ENCODE results near the gene SLC29A4.

Gene SLC29A4

GRCh38 chr7:5349005-5349380 lies 66.2 kb downstream of the SLC29A4 start:
- DNase-seq (ENCODE audit: extremely low spot score), result no peak
- ChIA-PET CTCF (no interaction called here), POLR2A (no interaction called here)
- TF ChIP-seq CTBP1 (IDR thresholded peaks at IDR 0.05; ENCODE audit: borderline replicate concordance) (no peak), PKNOX1 (IDR thresholded peaks at IDR 0.05) (no peak), ZNF384 (IDR thresholded peaks at IDR 0.05) (no peak), L3MBTL2 (conservative IDR thresholded peaks at IDR 0.05) (no peak), HDGF (IDR thresholded peaks at IDR 0.05; ENCODE audit: borderline replicate concordance) (no peak), FOXA1 (IDR thresholded peaks at IDR 0.05) (no peak), FOXM1 (IDR thresholded peaks at IDR 0.05; ENCODE audit: borderline replicate concordance) (no peak), SUZ12 (IDR thresholded peaks at IDR 0.05) (no peak), FOXK2 (IDR thresholded peaks at IDR 0.05) (no peak), BHLHE40 (IDR thresholded peaks at IDR 0.05; ENCODE audit: borderline replicate concordance) (no peak)

- DNase-seq (ENCODE audit: extremely low spot score), result no peak
- POLR2A ChIA-PET, result no interaction called here
- CTCF ChIA-PET, result no interaction called here
- TF ChIP-seq ZNF384 (IDR thresholded peaks at IDR 0.05), result no peak
- no peak for TF ChIP-seq NFRKB (IDR thresholded peaks at IDR 0.05)
- no peak for TF ChIP-seq HDGF (IDR thresholded peaks at IDR 0.05; ENCODE audit: borderline replicate concordance)
- no peak for TF ChIP-seq FOXK2 (IDR thresholded peaks at IDR 0.05)
- TF ChIP-seq L3MBTL2 (conservative IDR thresholded peaks at IDR 0.05), result no peak
- no peak for TF ChIP-seq ARNT (IDR thresholded peaks at IDR 0.05)
Measured at GRCh38 chr7:5349437-5350173, 66.9 kb downstream of the SLC29A4 start.

GRCh38 chr7:5350174-5350463 lies 67.4 kb downstream of the SLC29A4 start:
- ChIA-PET CTCF (no interaction called here), POLR2A (no interaction called here)
- no peak for DNase-seq (ENCODE audit: extremely low spot score)
- no peak for TF ChIP-seq BHLHE40 (IDR thresholded peaks at IDR 0.05; ENCODE audit: borderline replicate concordance)
- TF ChIP-seq TARDBP (IDR thresholded peaks at IDR 0.05), result no peak
- TF ChIP-seq SP1 (IDR thresholded peaks at IDR 0.05), result no peak
- no peak for TF ChIP-seq CTBP1 (IDR thresholded peaks at IDR 0.05; ENCODE audit: borderline replicate concordance)

GRCh38 chr7:5350600-5351385 lies 68.0 kb downstream of the SLC29A4 start:
- ChIA-PET POLR2A (no interaction called here), CTCF (no interaction called here)
- no peak for TF ChIP-seq FOXA1 (IDR thresholded peaks at IDR 0.05)
- no peak for TF ChIP-seq SP1 (IDR thresholded peaks at IDR 0.05)
- TF ChIP-seq TARDBP (IDR thresholded peaks at IDR 0.05), result no peak
- no peak for TF ChIP-seq PKNOX1 (IDR thresholded peaks at IDR 0.05)
- TF ChIP-seq ELF4 (IDR thresholded peaks at IDR 0.05), result no peak
- TF ChIP-seq CTBP1 (IDR thresholded peaks at IDR 0.05; ENCODE audit: borderline replicate concordance), result no peak
- TF ChIP-seq ARNT (IDR thresholded peaks at IDR 0.05), result no peak
- TF ChIP-seq HDGF (IDR thresholded peaks at IDR 0.05; ENCODE audit: borderline replicate concordance), result no peak
- no peak for TF ChIP-seq ZNF384 (IDR thresholded peaks at IDR 0.05)
- TF ChIP-seq LEF1 (IDR thresholded peaks at IDR 0.05; ENCODE audit: borderline replicate concordance), result no peak
- no peak for TF ChIP-seq FOXK2 (IDR thresholded peaks at IDR 0.05)
- no peak for DNase-seq (ENCODE audit: extremely low spot score)

GRCh38 chr7:5351507-5352265 lies 68.9 kb downstream of the SLC29A4 start:
- no peak for DNase-seq (ENCODE audit: extremely low spot score)
- ChIA-PET POLR2A (no interaction called here), CTCF (no interaction called here)
- no peak for TF ChIP-seq CTBP1 (IDR thresholded peaks at IDR 0.05; ENCODE audit: borderline replicate concordance)
- TF ChIP-seq L3MBTL2 (conservative IDR thresholded peaks at IDR 0.05), result no peak
- TF ChIP-seq FOXM1 (IDR thresholded peaks at IDR 0.05; ENCODE audit: borderline replicate concordance), result no peak
- TF ChIP-seq PKNOX1 (IDR thresholded peaks at IDR 0.05), result no peak
- TF ChIP-seq BHLHE40 (IDR thresholded peaks at IDR 0.05; ENCODE audit: borderline replicate concordance), result no peak
- TF ChIP-seq FOXK2 (IDR thresholded peaks at IDR 0.05), result no peak
- TF ChIP-seq HDGF (IDR thresholded peaks at IDR 0.05; ENCODE audit: borderline replicate concordance), result no peak
- TF ChIP-seq NFRKB (IDR thresholded peaks at IDR 0.05), result no peak

- TF ChIP-seq SUZ12 (IDR thresholded peaks at IDR 0.05) (no peak), HDGF (IDR thresholded peaks at IDR 0.05; ENCODE audit: borderline replicate concordance) (no peak), CTBP1 (IDR thresholded peaks at IDR 0.05; ENCODE audit: borderline replicate concordance) (no peak), FOXK2 (IDR thresholded peaks at IDR 0.05) (no peak), ELF4 (IDR thresholded peaks at IDR 0.05) (no peak), BHLHE40 (IDR thresholded peaks at IDR 0.05; ENCODE audit: borderline replicate concordance) (no peak), ZNF384 (IDR thresholded peaks at IDR 0.05) (no peak), LEF1 (IDR thresholded peaks at IDR 0.05; ENCODE audit: borderline replicate concordance) (no peak), SP1 (IDR thresholded peaks at IDR 0.05) (no peak), TARDBP (IDR thresholded peaks at IDR 0.05) (no peak), FOXA1 (IDR thresholded peaks at IDR 0.05) (no peak)
- CTCF ChIA-PET, result no interaction called here
- POLR2A ChIA-PET, result no interaction called here
- DNase-seq (ENCODE audit: extremely low spot score), result no peak
Measured at GRCh38 chr7:5352440-5353010, 69.8 kb downstream of the SLC29A4 start.

Measured in HEK293T (cell line).